ENCODE data around the gene CLASP1.
"Not testable (repeated sequence)": the region's sequence is repeated elsewhere in the genome, so short reads cannot be mapped to it uniquely, and the experiment has no call there.

DNA sequence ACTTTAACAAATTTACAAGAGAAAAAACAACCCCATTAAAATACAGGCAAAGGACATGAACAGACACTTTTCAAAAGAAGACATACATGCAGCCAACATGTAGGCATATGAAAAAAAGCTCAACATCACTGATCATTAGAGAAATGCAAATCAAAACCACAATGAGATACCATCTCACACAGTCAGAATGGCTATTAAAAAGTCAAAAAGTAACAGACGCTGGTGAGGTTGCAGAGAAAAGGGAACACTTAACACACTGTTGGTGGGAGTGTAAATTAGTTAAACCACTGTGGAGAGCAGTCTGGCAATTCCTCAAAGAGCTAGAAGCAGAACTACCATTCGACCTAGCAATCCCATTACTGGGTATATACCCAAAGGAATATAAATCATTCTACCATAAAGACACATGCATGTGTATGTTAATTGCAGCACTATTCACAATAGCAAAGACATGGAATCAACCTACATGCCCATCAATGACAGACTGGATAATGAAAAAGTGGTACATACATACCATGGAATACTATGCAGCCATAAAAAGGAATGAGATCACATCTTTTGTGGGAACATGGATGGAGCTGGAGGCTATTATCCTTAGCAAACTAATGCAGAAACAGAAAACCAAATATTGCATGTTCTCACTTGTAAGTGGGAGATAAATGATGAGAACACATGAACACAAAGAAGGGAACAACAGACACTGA lies 96.6 kb downstream of the CLASP1 start:
- TF ChIP-seq, protein P1, sequence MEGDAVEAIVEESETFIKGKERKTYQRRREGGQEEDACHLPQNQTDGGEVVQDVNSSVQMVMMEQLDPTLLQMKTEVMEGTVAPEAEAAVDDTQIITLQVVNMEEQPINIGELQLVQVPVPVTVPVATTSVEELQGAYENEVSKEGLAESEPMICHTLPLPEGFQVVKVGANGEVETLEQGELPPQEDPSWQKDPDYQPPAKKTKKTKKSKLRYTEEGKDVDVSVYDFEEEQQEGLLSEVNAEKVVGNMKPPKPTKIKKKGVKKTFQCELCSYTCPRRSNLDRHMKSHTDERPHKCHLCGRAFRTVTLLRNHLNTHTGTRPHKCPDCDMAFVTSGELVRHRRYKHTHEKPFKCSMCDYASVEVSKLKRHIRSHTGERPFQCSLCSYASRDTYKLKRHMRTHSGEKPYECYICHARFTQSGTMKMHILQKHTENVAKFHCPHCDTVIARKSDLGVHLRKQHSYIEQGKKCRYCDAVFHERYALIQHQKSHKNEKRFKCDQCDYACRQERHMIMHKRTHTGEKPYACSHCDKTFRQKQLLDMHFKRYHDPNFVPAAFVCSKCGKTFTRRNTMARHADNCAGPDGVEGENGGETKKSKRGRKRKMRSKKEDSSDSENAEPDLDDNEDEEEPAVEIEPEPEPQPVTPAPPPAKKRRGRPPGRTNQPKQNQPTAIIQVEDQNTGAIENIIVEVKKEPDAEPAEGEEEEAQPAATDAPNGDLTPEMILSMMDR (IDR thresholded peaks at IDR 0.05), result not testable (repeated sequence)
- not testable (repeated sequence) for TF ChIP-seq POLR2A (IDR thresholded peaks at IDR 0.05)
